ENCODE data around the gene SORCS3. TPM values are rescaled to one million over a fixed set of nuclear protein-coding genes. Genes with fewer than 3 reads are reported as not detected.

Gene SORCS3
- total RNA-seq, 1 experiment from 2014 or later: 0.04 TPM

DNA sequence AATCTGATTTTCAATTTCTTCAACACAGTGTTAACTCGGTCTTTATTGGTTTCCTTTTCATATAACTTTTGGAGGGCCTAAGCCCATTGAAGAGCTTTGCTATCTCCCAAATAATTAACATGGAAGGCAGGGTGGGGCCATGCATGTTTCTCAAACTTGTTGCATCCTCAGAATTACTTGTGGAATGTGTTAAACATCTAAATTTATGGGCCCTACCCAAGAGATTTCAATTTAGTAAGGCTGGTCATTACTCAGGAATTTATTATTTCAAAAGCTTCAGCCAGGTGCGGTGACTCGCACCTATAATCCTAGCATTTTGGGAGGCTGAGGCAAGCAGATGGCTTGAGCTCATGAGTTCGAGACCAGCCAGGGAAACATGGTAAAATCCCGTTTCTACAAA lies 208.9 kb downstream of the SORCS3 start:
- no peaks in the 10 kb centered on the region for H3K27me3 ChIP-seq (ENCODE audit: insufficient read depth, low read length)
- H3K18ac ChIP-seq (ENCODE audit: insufficient read length, low read depth, low read length): no peak overlapping the region
- H2AFZ ChIP-seq (ENCODE audit: low read length): no peak overlapping the region
- H4K5ac ChIP-seq (ENCODE audit: insufficient read length, low read depth, low read length): no peak overlapping the region
- no peak overlapping the region for H2BK20ac ChIP-seq (ENCODE audit: low read depth, low read length, poor library complexity, severe bottlenecking)
- no peak overlapping the region for H4K8ac ChIP-seq (replicated peaks; ENCODE audit: insufficient read length, low read depth, low read length)
- Mint-ChIP-seq H3K4me3 (no peak overlapping the region), H3K4me1 (no peaks in the 10 kb centered on the region), H3K27ac (no peak overlapping the region), H3K9me3 (no peaks in the 10 kb centered on the region), H3K36me3 (ENCODE audit: insufficient read depth in 1 of 3, low read depth in 3 of 3) (no peaks in the 10 kb centered on the region), H3K27me3 (ENCODE audit: low read depth) (no peaks in the 10 kb centered on the region)
- no peak overlapping the region for H3T11ph ChIP-seq (ENCODE audit: low read length)
- no peaks in the 10 kb centered on the region for H3K79me1 ChIP-seq (ENCODE audit: insufficient read depth, low read depth, low read length, poor library complexity, severe bottlenecking)
- no peak overlapping the region for H3K4ac ChIP-seq (ENCODE audit: low read depth, low read length)
- no peak overlapping the region for H2BK5ac ChIP-seq (ENCODE audit: insufficient read length, low read length)
- no peak overlapping the region for H2BK12ac ChIP-seq (ENCODE audit: insufficient read length, low read depth, low read length)
- no CpG with 5 or more reads among the region's 5 CpGs for WGBS (ENCODE audit: extremely low coverage, insufficient read length, low lambda C conversion rate)
- H3K23ac ChIP-seq (ENCODE audit: insufficient read length, low read depth, low read length): no peak overlapping the region
- no peaks in the 10 kb centered on the region for H3K79me2 ChIP-seq (ENCODE audit: insufficient read depth, low read length)
- DNase-seq: no peak
- H4K91ac ChIP-seq (ENCODE audit: insufficient read length, low read depth, low read length): no peak overlapping the region
- H3K23me2 ChIP-seq (ENCODE audit: insufficient read length, low read depth, low read length, poor library complexity, severe bottlenecking): no peaks in the 10 kb centered on the region
- no peaks in the 10 kb centered on the region for H3K9me3 ChIP-seq (ENCODE audit: control insufficient read depth, low read depth, low read length)
- no peak overlapping the region for H2BK15ac ChIP-seq (ENCODE audit: low read depth, low read length)
- no peak overlapping the region for H3K27ac ChIP-seq (ENCODE audit: insufficient read length, low read depth, low read length)
- H2AK5ac ChIP-seq (ENCODE audit: insufficient read length, low read length): no peak overlapping the region
- no peak overlapping the region for H3K56ac ChIP-seq (ENCODE audit: insufficient read length, low read depth, low read length)
- H3K4me2 ChIP-seq (ENCODE audit: insufficient read depth, insufficient read length, low read length): no peak overlapping the region
- H3K14ac ChIP-seq (ENCODE audit: insufficient read depth, low read length): no peak overlapping the region
- H2BK120ac ChIP-seq (ENCODE audit: low read depth, low read length, poor library complexity, severe bottlenecking): no peak overlapping the region
- TF ChIP-seq, protein P1, sequence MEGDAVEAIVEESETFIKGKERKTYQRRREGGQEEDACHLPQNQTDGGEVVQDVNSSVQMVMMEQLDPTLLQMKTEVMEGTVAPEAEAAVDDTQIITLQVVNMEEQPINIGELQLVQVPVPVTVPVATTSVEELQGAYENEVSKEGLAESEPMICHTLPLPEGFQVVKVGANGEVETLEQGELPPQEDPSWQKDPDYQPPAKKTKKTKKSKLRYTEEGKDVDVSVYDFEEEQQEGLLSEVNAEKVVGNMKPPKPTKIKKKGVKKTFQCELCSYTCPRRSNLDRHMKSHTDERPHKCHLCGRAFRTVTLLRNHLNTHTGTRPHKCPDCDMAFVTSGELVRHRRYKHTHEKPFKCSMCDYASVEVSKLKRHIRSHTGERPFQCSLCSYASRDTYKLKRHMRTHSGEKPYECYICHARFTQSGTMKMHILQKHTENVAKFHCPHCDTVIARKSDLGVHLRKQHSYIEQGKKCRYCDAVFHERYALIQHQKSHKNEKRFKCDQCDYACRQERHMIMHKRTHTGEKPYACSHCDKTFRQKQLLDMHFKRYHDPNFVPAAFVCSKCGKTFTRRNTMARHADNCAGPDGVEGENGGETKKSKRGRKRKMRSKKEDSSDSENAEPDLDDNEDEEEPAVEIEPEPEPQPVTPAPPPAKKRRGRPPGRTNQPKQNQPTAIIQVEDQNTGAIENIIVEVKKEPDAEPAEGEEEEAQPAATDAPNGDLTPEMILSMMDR (conservative IDR thresholded peaks at IDR 0.05): no peak
- H3K4me1 ChIP-seq (ENCODE audit: insufficient read depth, low read length): no peaks in the 10 kb centered on the region
- H3K9ac ChIP-seq (ENCODE audit: extremely low read depth, insufficient read length, low read length): no peak overlapping the region
- no peaks in the 10 kb centered on the region for H4K20me1 ChIP-seq (ENCODE audit: control insufficient read depth, insufficient read depth, insufficient read length)

Measured in H9 (cell line).